HuH-7.5 (cell line): ENCODE results near the gene TTLL12.
A peak's percentile ranks its signal among the peaks of the same experiment; 100 is the strongest.

Source experiments
- DNase-seq: peaks from one replicate; pipeline ENCODE4 v3.0.0; 2011; ENCODE audit warnings: low spot score

TTLL12 gene

GRCh38 chr22:43127166-43127908, 59.6 kb downstream of the TTLL12 start:
- no peak for DNase-seq

DNA sequence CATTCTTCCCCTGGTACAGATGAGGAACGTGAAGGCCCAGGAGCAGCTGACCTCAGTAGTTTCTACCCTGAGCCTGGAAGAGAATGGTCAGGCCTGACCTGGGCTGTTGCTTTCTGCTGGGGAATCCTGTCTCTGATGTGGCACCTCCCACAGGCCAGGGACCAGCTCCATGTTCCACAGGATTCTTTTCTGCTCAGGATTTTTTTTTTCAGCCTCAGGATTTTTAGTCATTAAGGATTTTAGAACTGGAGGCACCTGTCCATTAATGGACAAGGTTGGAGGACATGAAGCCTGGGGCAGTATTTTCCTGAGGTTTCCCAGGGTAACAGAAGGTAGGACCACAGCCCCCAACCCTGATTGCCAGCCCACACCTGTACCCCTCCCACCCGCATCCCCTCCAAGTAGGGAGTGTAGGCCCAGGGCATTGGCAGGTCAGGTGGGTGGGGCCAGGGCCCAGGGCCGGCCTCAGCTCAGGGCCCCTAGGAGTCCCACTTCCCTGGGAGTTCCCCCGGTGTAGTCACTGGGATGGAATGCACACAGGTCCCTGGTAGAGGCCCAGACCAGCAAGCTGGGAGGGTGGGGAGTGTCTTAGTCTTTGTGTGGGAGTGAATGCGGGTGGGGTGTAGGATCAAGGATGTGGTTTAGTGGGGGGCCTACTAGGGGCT, 60.3 kb downstream of the TTLL12 start:
- peak; percentile 84 for DNase-seq

- DNase-seq, result no peak
Measured at GRCh38 chr22:43118953-43119458, 67.9 kb downstream of the TTLL12 start.

DNA sequence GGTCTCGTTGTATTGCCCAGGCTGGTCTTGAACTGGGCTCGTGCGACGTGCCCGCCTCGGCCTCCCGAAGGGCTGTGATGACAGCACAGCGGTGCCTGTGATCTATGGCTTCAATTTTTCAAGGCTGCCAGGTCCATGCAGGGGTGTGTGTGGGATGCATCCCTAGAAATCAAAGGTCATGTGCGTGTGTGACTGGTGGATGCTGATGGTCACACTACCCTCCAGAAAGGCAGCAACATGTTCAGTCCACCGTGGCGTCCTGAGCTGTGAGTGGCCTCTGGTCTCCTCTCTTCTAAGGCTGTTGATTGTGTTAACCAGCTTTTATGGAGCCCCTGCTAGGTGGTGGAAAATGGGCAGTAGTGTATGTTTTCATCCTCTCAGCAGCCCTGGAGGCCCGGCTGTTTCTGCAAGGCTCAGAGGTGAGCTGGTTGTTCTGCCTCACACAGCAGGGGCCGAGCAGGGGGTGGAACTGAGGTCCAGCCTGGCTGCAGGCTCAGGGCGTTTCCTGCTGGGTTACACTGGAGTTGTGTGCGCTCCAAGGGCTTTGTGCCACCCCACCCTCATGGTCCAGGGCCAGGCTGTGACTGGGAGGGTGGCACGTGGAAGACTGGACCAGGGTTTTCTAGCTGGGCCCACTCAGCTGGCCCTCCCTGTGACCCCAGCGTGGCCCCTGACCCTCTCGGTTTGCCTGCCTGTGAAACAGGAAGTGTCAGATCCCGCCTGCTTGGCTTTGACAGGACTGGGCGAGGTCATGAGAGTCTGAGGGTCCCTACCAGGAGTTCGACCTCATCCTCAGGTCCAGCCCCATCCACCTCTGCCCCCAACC, 68.7 kb downstream of the TTLL12 start:
- DNase-seq, result no peak

DNA sequence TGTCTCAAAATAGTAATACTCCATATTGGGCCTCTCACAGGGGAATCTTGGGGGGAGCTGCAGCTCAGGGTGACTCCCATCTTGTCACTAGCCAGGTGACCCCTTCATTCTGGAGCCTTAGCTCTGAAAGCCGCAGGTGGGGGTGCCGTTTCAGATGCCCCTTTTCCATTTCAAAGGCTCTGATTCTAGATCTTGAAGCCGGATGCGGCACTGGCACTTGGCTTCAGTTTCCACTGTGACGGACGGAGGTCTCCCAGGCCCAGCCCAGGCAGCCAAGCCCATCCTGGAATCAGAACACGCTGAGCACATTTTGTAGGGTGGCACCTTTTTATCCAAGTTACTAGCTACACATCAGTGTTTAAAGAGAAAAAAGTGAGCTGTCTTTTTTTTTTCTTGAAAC, 70.0 kb downstream of the TTLL12 start:
- no peak for DNase-seq
